NCI-H82 (cell line): ENCODE results near the gene LIMK2.
"Not testable (repeated sequence)": the region's sequence is repeated elsewhere in the genome, so short reads cannot be mapped to it uniquely, and the experiment has no call there.

Experiments
- DNase-seq: peaks from one replicate; lab custom pipeline; 2025; lab: John Stamatoyannopoulos, UW

Gene LIMK2

GRCh38 chr22:31211862-31212730 lies at the start of gene LIMK2:
TSS of gene LIMK2 (plus strand) at chr22:31212298. CDS start at chr22:31212409, 111 bp downstream.
- DNase-seq = peak; percentile 95

GRCh38 chr22:31170971-31171370 lies 41.1 kb upstream of the LIMK2 start:
- no peak for DNase-seq

GRCh38 chr22:31171734-31172133 lies 40.4 kb upstream of the LIMK2 start:
- not testable (repeated sequence) for DNase-seq

- no peak for DNase-seq
Observed at GRCh38 chr22:31173386-31174145, 38.5 kb upstream of the LIMK2 start.

- no peak for DNase-seq
Observed at GRCh38 chr22:31176923-31177322, 35.2 kb upstream of the LIMK2 start.

- no peak for DNase-seq
Observed at GRCh38 chr22:31177420-31178162, 34.5 kb upstream of the LIMK2 start.

- DNase-seq = no peak
Observed at GRCh38 chr22:31178859-31179258, 33.2 kb upstream of the LIMK2 start.

GRCh38 chr22:31179345-31179744 lies 32.8 kb upstream of the LIMK2 start:
- DNase-seq = no peak

GRCh38 chr22:31184015-31184414 lies 28.1 kb upstream of the LIMK2 start:
- no peak for DNase-seq

GRCh38 chr22:31185056-31185455 lies 27.0 kb upstream of the LIMK2 start:
- DNase-seq = no peak

GRCh38 chr22:31187627-31188026 lies 24.5 kb upstream of the LIMK2 start:
- DNase-seq = no peak

GRCh38 chr22:31192513-31192912 lies 19.6 kb upstream of the LIMK2 start:
- no peak for DNase-seq

- no peak for DNase-seq
Observed at GRCh38 chr22:31193092-31193491, 19.0 kb upstream of the LIMK2 start.

GRCh38 chr22:31194681-31195080 lies 17.4 kb upstream of the LIMK2 start:
- not testable (repeated sequence) for DNase-seq

GRCh38 chr22:31199187-31199586 lies 12.9 kb upstream of the LIMK2 start:
- DNase-seq = peak; percentile 6

- DNase-seq = not testable (repeated sequence)
Observed at GRCh38 chr22:31204352-31204984, 7.6 kb upstream of the LIMK2 start.

GRCh38 chr22:31205059-31205458 lies 7.0 kb upstream of the LIMK2 start:
- not testable (repeated sequence) for DNase-seq

GRCh38 chr22:31206460-31206859 lies 5.6 kb upstream of the LIMK2 start:
- DNase-seq = not testable (repeated sequence)

GRCh38 chr22:31206896-31207687 lies 5.0 kb upstream of the LIMK2 start:
- DNase-seq = peak; percentile 85

GRCh38 chr22:31210556-31211421 lies 1.3 kb upstream of the LIMK2 start:
- peak; percentile 83 for DNase-seq
